Erythroblast (primary cell): ENCODE data around the gene R3HDM1.
A peak's percentile ranks its signal among the peaks of the same experiment; 100 is the strongest.

Experiments
- DNase-seq, 2 experiments: peaks; one replicate each; lab custom pipeline; 2025; lab: John Stamatoyannopoulos, UW
- GATA1 ChIP-seq: IDR thresholded peaks from 2 replicates; pipeline ENCODE4 v1.6.1; 2011; ENCODE audit warnings: low read depth, mild to moderate bottlenecking, control low read depth, low read length, moderate library complexity
- POLR2A ChIP-seq: IDR thresholded peaks from 2 replicates; pipeline ENCODE4 v1.6.1; 2011; ENCODE audit warnings: mild to moderate bottlenecking, low read length

R3HDM1 gene

DNA sequence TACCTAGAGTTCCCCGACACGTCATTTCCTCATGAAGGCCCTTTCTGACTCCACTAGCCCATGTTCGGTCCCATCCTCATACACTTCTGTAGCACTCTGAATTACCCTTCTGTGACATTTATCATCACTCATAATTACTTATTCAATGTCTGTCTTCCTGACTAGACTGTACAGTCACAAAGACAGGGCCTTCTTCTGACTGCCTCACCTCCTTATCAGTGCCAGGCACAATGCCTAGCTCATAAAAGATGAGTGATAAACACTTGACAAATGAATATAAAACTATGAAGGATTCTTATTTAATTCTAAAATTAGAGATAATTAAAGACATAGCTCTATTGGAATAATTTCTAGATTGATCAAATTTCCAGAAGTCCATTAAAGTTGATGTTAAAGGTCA is 208.9 kb downstream of the R3HDM1 start:
- peak; percentile 38 to 80 for DNase-seq
- TF ChIP-seq POLR2A: no peak
- TF ChIP-seq GATA1: no peak

DNA sequence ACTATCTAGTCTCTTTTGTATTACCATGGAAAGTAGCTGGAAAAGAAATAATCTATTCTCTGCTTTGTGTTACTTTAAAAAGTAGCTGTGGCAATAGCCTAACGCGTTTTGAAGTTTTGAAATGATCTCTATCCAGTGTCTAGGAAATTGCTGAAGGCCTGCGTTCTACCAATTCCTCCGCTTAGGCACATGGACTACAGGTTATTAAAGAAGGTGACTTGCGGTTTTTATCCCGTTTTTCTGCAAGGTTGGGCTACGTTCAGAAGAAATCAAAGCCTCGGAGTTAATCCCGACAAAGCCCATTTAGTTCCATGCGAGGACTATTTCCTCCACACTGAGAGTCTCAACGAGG is 209.7 kb downstream of the R3HDM1 start:
- no peak for TF ChIP-seq GATA1
- no peak for DNase-seq

DNA sequence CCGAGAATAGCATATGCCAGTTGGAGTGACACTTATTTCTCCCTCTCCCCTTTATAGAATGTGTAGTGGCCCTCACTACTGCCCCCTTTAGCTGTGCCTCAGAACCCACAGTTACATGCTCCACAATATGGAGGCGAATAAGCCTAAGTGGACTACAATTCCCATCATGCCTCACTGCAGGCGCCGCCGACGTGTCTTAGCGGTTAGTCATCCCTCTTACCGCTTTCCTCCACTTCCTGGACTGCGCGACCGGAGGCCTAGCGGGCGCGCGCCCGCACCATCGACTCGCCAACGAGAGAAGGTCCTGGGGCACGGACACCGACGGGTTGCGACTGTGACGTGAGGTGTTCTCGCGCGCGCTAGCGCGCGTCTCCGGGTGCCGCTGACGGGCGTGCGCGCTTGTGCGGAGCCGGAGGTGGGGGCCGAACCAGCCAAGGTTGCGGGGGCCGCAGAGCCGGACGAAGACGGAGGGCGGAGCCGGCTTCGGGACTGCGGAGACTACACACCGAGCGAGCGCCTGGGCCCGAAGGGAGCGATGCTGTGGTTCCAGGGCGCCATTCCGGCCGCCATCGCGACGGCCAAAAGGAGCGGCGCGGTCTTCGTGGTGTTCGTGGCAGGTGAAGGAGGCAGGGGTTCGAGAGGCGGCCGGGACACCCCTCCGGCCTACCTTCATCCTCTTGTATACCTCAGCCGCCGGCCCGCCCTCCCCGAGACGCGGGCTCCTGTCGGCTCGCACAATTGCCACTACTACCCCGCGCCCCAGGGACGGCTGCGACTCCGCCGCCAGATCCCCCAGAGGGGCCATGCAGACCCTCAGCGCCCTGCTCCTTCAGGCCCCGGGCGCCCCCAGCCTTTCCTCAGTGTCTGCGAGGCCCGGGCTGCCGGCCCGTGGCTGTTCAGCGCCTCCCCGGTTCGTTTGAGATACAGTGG is 210.4 kb downstream of the R3HDM1 start, which contains the start of gene UBXN4:
Gene UBXN4, plus strand, starts transcription at position 461 of the 930 bp plus-strand sequence. Its CDS starts 75 bp downstream, at position 536.
- DNase-seq: peak; percentile 98 to 99
- TF ChIP-seq POLR2A: peak; percentile 94
- no peak for TF ChIP-seq GATA1

DNA sequence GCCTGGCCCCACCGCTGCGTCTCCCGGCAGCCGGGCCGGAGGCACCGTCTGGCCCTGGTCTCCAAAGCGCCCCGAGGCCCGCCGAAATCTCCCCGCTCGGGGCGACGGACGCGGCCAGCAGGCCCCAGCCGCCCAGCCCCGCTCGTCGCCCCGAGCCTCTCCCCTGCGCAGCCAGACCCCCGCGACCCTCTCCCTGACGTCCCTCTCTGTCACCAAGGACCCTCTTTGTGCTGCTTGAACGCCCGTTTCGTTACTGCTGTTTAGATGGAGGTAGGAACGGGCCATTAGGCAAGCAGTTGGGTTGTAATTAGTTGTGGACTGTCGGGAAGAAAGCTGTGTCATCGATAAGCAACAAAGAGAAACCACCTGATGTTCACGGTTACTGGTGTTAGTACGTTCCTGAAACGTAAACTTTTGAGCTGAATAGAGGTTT is 211.1 kb downstream of the R3HDM1 start:
- TF ChIP-seq GATA1 (no peak), POLR2A (no peak)
- DNase-seq: peak; percentile 82 to 86

DNA sequence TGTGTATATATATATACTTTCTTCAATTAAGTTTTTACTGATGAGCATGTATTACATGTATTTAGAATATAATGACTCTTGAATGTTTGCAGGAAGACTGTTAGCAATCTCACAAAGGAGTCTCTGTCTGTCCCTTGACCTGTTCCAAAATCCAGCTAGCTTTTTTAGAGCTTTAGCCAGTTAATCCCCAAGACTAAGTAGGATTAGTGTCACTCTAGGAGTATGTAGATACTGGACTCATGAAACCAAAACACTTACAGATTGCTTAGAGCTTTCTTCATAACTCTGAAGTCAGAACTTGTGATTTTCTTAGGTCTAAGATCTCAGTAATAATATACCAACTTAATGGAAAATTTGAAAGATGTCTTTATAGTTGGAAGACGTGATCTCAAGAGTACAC is 212.6 kb downstream of the R3HDM1 start:
- DNase-seq: peak in 1 of 2 experiments; percentile 18
- no peak for TF ChIP-seq GATA1
- no peak for TF ChIP-seq POLR2A

DNA sequence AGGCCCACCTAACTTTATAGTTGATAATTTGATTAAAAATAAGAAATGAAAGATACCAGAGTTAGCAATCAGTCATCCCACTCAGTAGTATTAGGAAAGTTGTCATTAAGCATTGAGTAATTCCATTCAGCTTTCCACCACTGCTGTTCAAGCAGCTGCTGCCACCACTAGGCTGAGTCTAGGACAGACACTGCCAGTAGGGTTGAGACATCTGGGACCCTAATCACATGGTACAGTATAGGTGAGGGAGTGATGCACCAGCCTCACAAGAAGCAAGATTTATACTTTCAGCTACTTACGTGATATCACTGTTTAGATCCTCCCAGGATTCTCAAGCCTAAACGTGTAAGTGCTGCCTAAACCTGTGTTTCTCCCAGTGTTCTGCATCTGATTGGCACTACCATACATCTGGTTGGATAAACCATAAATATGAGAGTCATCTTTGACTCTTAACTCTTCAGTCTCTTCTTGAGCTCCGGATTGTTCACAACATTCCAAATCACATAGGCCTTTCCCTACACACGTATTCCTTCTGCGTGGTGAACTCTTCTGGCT is 213.6 kb downstream of the R3HDM1 start:
- peak; percentile 47 to 52 for DNase-seq
- TF ChIP-seq POLR2A (no peak), GATA1 (no peak)

DNA sequence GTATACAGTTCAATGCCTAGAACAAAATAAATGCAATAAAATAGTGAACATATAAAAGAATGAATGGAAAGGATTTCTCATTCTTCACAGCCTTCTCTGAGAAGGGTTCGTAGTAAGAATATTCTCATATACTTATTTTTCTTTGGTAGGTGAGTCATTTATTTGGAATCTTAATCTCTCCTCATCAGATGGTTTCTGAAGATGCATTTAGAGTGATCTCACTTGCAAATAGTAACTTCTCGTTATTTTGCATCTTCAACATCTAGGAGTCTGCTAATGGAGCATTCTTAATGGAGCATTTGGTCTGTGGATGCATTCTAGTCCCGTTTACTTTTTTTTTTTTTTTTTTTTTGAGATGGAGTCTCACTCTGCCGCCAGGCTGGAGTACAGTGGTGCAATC is 214.3 kb downstream of the R3HDM1 start:
- TF ChIP-seq GATA1: no peak
- TF ChIP-seq POLR2A: no peak
- no peak for DNase-seq

DNA sequence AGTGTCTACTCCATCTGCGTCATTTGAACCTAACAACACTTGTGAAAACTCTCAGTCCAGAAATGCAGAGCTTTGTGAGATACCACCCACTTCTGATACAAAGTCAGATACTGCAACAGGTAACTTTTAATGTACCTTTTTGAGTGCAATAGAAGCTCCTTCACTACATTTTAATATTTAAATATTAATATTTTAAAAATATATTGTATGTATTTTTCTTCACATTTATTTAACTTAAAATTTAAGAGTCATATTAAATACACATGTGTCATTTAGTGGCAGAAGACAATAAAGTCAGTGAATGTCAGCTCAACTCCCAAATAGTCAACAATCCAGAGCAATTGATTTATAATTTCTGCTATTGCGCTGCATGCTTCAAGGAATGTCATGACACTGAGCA is 224.3 kb downstream of the R3HDM1 start:
- TF ChIP-seq POLR2A: no peak
- TF ChIP-seq GATA1: no peak
- no peak for DNase-seq

DNA sequence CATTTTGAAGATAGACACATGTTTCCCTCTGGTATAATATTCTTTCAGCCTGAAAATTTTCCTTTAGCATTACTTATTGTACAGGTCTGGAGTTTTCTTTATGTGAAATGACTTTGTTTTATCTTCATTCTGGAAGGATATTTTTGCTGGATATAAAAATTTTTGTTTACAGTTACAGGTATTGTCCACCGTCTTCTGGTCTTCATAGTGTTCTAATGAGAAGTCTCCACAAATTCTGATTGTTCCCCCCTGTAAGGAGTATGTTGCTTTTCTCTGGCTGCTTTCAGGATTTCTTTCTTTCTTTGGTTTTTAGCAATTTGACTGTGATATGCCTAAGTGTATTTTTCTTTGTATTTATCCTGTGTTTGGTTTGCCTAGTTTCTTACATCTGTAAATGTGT is 225.4 kb downstream of the R3HDM1 start:
- TF ChIP-seq GATA1 (no peak), POLR2A (no peak)
- no peak for DNase-seq

DNA sequence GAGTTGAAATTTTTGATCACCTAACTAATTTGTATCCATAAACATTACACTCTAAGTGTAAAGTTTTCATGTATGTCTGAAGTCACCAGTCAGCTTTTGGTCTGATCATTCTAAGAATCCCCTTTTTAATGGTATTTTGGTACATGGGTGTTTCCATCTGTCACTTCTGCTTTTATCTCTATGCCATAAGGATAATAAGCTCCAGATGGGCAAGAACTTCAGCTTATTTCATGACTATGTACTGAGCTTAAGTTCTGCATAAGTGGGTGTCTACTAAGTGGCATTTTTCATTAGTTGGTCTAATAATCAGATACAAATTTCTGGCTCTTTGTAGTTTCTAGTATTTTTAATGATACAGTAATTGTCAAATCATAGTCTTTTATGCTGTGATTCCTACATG is 230.7 kb downstream of the R3HDM1 start:
- no peak for DNase-seq
- TF ChIP-seq GATA1 (no peak), POLR2A (no peak)

DNA sequence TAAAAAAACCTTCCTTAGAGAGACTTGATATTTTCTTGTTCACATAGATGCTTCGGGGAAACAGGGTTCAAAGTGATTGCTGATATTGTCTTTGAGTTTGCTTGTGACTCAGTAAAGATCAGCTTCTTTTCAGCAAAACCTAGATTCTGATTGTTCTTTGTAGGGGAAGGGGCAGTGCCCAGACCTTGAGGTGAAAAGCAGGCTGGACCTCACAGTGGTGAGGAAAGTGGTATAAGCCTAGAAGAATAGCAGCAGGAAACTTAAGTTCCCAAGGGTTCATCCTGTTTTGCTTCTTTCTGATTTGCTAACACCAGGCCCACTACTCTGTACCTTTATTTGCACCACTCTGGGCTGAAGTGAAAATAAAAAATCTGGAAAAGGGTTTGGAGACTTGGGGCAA is 231.2 kb downstream of the R3HDM1 start:
- TF ChIP-seq GATA1: no peak
- TF ChIP-seq POLR2A: no peak

DNA sequence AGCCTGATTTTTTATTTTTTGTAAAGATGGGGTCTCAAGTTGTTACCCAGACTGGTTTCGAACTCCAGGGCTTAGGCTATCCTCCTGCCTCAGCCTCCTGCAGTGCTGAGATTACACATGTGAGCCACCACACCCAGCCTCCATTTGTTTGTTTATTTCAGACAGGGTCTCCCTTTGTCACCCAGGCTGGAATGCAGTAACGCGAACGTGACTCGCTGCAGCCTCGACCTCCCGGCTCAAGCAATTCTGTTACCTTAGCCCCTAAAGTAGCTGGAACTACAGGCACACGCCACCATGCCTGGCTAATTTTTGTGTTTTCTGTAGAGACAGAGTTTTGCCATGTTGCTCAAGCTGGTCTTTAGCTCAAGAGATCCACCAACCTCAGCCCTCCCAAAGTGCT is 237.6 kb downstream of the R3HDM1 start:
- no peak for TF ChIP-seq GATA1
- TF ChIP-seq POLR2A: no peak
- no peak for DNase-seq

More for the DNA sequence above, 231.2 kb downstream of the R3HDM1 start:
- no peak for DNase-seq

DNA sequence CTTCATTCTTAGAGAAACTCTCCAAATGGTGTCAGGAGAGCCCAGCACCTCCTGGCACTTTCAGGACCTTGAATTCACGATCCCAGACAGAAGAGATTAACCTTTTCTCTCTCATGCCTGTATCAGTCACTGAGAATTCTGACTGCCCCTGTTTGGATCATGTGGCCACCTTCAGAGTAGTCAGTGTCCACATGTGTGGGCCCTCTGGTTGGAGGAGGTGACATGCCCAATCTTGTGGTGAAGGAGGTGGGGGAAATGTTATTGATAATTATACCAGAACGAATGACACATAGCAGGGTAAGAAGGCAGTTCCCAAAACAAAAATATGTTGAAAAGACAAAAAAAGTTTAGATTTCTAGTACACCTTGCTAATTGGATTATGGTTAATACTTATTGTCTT is 242.0 kb downstream of the R3HDM1 start:
- no peak for TF ChIP-seq GATA1
- no peak for TF ChIP-seq POLR2A
- no peak for DNase-seq

DNA sequence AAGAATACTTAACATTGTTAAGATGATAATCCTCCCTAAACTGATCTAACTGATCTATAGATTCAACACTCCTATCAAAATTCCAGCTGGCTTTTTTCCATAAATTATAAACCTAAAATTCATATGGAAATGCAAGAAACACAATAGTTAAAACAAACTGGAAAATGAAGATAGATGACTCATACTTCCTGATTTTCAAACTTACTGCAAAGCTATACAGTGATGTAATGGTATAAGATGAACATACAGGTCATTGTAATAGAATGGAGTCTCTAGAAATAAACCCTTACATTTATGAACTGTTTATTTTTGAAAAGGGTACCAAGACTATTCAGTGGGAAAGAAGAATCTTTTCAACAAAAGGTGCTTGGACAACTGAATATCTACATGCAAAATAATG is 242.6 kb downstream of the R3HDM1 start:
- no peak for DNase-seq

More for the DNA sequence above, 242.6 kb downstream of the R3HDM1 start:
- no peak for TF ChIP-seq POLR2A
- TF ChIP-seq GATA1: no peak
